ENCODE measurements around the gene RALGDS.

Gene RALGDS

GRCh38 chr9:133051966-133052539 lies 69.0 kb downstream of the RALGDS start:
- no peak for DNase-seq (ENCODE audit: low read depth in 2 of 2)

- no peak for DNase-seq (ENCODE audit: low read depth in 2 of 2)
Observed at GRCh38 chr9:133051281-133051900, 69.6 kb downstream of the RALGDS start.

- DNase-seq (ENCODE audit: low read depth in 2 of 2) = no peak
Observed at GRCh38 chr9:133050781-133051180, 70.3 kb downstream of the RALGDS start.

- DNase-seq (ENCODE audit: low read depth in 2 of 2) = no peak
Observed at GRCh38 chr9:133050142-133050541, 70.9 kb downstream of the RALGDS start.

- DNase-seq (ENCODE audit: low read depth in 2 of 2) = no peak
Observed at GRCh38 chr9:133049043-133049442, 72.0 kb downstream of the RALGDS start.

- no peak for DNase-seq (ENCODE audit: low read depth in 2 of 2)
Observed at GRCh38 chr9:133048595-133048994, 72.4 kb downstream of the RALGDS start.

All from stimulated activated CD4-positive, alpha-beta T cell treated with anti-CD3 and anti-CD28 coated beads, Interleukin-15, amount 100 ng/mL, for 48 hours (primary cell).